Hepatocyte (in vitro differentiated cells): ENCODE results near the gene NEK4. TPM values are rescaled to one million over a fixed set of nuclear protein-coding genes. Genes with fewer than 3 reads are reported as not detected.

Experiments used
- DNase-seq: peaks from one replicate; pipeline ENCODE4 v3.0.0-alpha.2; 2016; ENCODE audit warnings: low spot score
- H2AFZ ChIP-seq: fragments of 200-600 bp; sonication (generic); 2 replicates; pipeline ENCODE4 v1.6.0; 2016; ENCODE audit warnings: antibody characterized with exemption, mild to moderate bottlenecking
- H3K27ac ChIP-seq: fragments of 200-600 bp; sonication (generic); 2 replicates; pipeline ENCODE4 v1.5.1; 2016; ENCODE audit warnings: mild to moderate bottlenecking
- H3K27me3 ChIP-seq: fragments of 200-600 bp; sonication (generic); 2 replicates; pipeline ENCODE4 v1.6.1; 2016
- H3K36me3 ChIP-seq: fragments of 200-600 bp; sonication (generic); replicated peaks from 2 replicates; pipeline ENCODE4 v1.5.1; 2016; ENCODE audit warnings: low read depth; ENCODE audit not compliant: insufficient read depth
- H3K4me1 ChIP-seq: fragments of 200-600 bp; sonication (generic); 2 replicates; pipeline ENCODE4 v1.5.1; 2016; ENCODE audit warnings: mild to moderate bottlenecking, moderate library complexity; ENCODE audit not compliant: insufficient read depth
- H3K4me2 ChIP-seq: fragments of 200-600 bp; sonication (generic); 2 replicates; pipeline ENCODE4 v1.6.0; 2016
- H3K4me3 ChIP-seq: fragments of 200-600 bp; sonication (generic); 2 replicates; pipeline ENCODE4 v1.5.1; 2016; ENCODE audit warnings: mild to moderate bottlenecking
- H3K79me2 ChIP-seq: fragments of 200-600 bp; sonication (generic); 2 replicates; pipeline ENCODE4 v1.6.0; 2017; ENCODE audit warnings: mild to moderate bottlenecking
- H3K9me2 ChIP-seq: fragments of 200-600 bp; sonication (generic); replicated peaks from 2 replicates; pipeline ENCODE4 v1.6.0; 2017; ENCODE audit warnings: mild to moderate bottlenecking; ENCODE audit not compliant: insufficient read depth
- H3K9me3 ChIP-seq: fragments of 200-600 bp; sonication (generic); 2 replicates; pipeline ENCODE4 v1.5.1; 2016; ENCODE audit warnings: low read depth, mild to moderate bottlenecking
- H4K20me1 ChIP-seq: fragments of 200-600 bp; sonication (generic); 2 replicates; pipeline ENCODE4 v1.6.0; 2016; ENCODE audit warnings: mild to moderate bottlenecking; ENCODE audit not compliant: insufficient read depth, poor library complexity, severe bottlenecking
- CTCF ChIP-seq: fragments of 200-600 bp; sonication (generic); IDR thresholded peaks from 2 replicates; pipeline ENCODE4 v1.5.1; 2016; ENCODE audit warnings: antibody characterized with exemption, mild to moderate bottlenecking; ENCODE audit not compliant: poor library complexity
- EZH2 ChIP-seq: fragments of 200-600 bp; sonication (generic); IDR thresholded peaks from 2 replicates; pipeline ENCODE4 v1.6.1; 2016; ENCODE audit warnings: antibody characterized with exemption, mild to moderate bottlenecking, borderline replicate concordance
- EZH2phosphoT487 ChIP-seq: fragments of 200-600 bp; sonication (generic); IDR thresholded peaks from one replicate; pipeline ENCODE4 v1.6.1; 2018; ENCODE audit warnings: antibody characterized with exemption, mild to moderate bottlenecking, low read depth, moderate library complexity; ENCODE audit not compliant: unreplicated experiment, severe bottlenecking
- WGBS: methylation state at CpG from one replicate; pipeline ENCODE4 v1.1.6; 2016; ENCODE audit warnings: low lambda C conversion rate; ENCODE audit errors: missing lambda C conversion rate; 5-methylcytosine and 5-hydroxymethylcytosine counted together
- polyA plus RNA-seq: library from polyadenylated mRNA; unstranded; fragments of >200 nt; fragmentation: Nextera tagmentation; extraction: Ambion mirVana; gene quantifications from 2 replicates; pipeline ENCODE4 v1.2.1, GENCODE V29; 2016
- total RNA-seq: library from RNA; depleted of rRNA; stranded (reverse); fragments of >200 nt; gene quantifications from 2 replicates; pipeline ENCODE4 v1.2.3, GENCODE V29; 2014

The NEK4 gene
- total and polyA plus RNA-seq, 2 experiments from 2014 or later: 8.0 to 19.2 TPM

- H3K9me2 ChIP-seq: no peaks in the 10 kb centered on the region
- no peaks in the 10 kb centered on the region for H3K9me3 ChIP-seq
- H3K79me2 ChIP-seq: no peaks in the 10 kb centered on the region
- no peak overlapping the region for H2AFZ ChIP-seq
- no peak overlapping the region for H3K4me3 ChIP-seq
- DNase-seq: no peak
- H3K27me3 ChIP-seq: no peaks in the 10 kb centered on the region
- H3K27ac ChIP-seq: no peak overlapping the region
- H3K4me2 ChIP-seq: no peak overlapping the region
- no peaks in the 10 kb centered on the region for H3K4me1 ChIP-seq
- TF ChIP-seq EZH2phosphoT487: no peak
- no peaks in the 10 kb centered on the region for H3K36me3 ChIP-seq
- no peaks in the 10 kb centered on the region for H4K20me1 ChIP-seq
- 94% methylated on average over 1 of the region's 1 CpG for WGBS
These were observed 14.6 kb downstream of the NEK4 start for GRCh38 chr3:52756141-52756540.

GRCh38 chr3:52754373-52754772, 16.4 kb downstream of the NEK4 start:
- DNase-seq: no peak
- no peaks in the 10 kb centered on the region for H3K9me3 ChIP-seq
- H3K4me2 ChIP-seq: no peak overlapping the region
- WGBS: 98% methylated on average over 4 of the region's 4 CpGs
- no peaks in the 10 kb centered on the region for H3K79me2 ChIP-seq
- H3K36me3 ChIP-seq: no peaks in the 10 kb centered on the region
- no peaks in the 10 kb centered on the region for H3K9me2 ChIP-seq
- no peaks in the 10 kb centered on the region for H4K20me1 ChIP-seq
- no peak overlapping the region for H3K4me3 ChIP-seq
- no peaks in the 10 kb centered on the region for H3K27me3 ChIP-seq
- H3K27ac ChIP-seq: no peak overlapping the region
- no peaks in the 10 kb centered on the region for H3K4me1 ChIP-seq
- TF ChIP-seq CTCF (no peak), EZH2phosphoT487 (no peak), EZH2 (no peak)
- no peak overlapping the region for H2AFZ ChIP-seq

GRCh38 chr3:52752045-52752660, 18.6 kb downstream of the NEK4 start:
- no peaks in the 10 kb centered on the region for H3K9me3 ChIP-seq
- H3K27ac ChIP-seq: peak overlapping the region; percentile 7
- DNase-seq: no peak
- no peaks in the 10 kb centered on the region for H4K20me1 ChIP-seq
- H3K9me2 ChIP-seq: no peaks in the 10 kb centered on the region
- no peak overlapping the region for H3K4me2 ChIP-seq
- no peaks in the 10 kb centered on the region for H3K4me1 ChIP-seq
- no peak overlapping the region for H2AFZ ChIP-seq
- H3K27me3 ChIP-seq: no peaks in the 10 kb centered on the region
- no peak overlapping the region for H3K4me3 ChIP-seq
- 78% methylated on average over 3 of the region's 3 CpGs for WGBS
- no peaks in the 10 kb centered on the region for H3K36me3 ChIP-seq
- no peaks in the 10 kb centered on the region for H3K79me2 ChIP-seq
- TF ChIP-seq EZH2: no peak
- TF ChIP-seq CTCF: no peak
- TF ChIP-seq EZH2phosphoT487: no peak

GRCh38 chr3:52743721-52744120, 27.0 kb downstream of the NEK4 start:
- Histone ChIP-seq H3K4me2 (no peak overlapping the region), H3K4me1 (peaks cover 4% of the 10 kb centered on the region), H2AFZ (no peak overlapping the region), H3K36me3 (no peaks in the 10 kb centered on the region), H3K9me3 (no peaks in the 10 kb centered on the region), H3K27ac (no peak overlapping the region), H4K20me1 (no peaks in the 10 kb centered on the region), H3K27me3 (no peaks in the 10 kb centered on the region), H3K4me3 (no peak overlapping the region), H3K9me2 (no peaks in the 10 kb centered on the region), H3K79me2 (no peaks in the 10 kb centered on the region)
- 86% methylated on average over 2 of the region's 2 CpGs for WGBS
- TF ChIP-seq EZH2phosphoT487 (no peak), CTCF (no peak)
- DNase-seq: no peak
